GM21367 (cell line): Measurements from ENCODE around the gene AGAP1.
"Not testable (repeated sequence)": the region's sequence is repeated elsewhere in the genome, so short reads cannot be mapped to it uniquely, and the experiment has no call there.

Experiments
- ATAC-seq: cut with Tn5 transposase; IDR thresholded peaks from one replicate; pipeline ENCODE4 v1.9.1; 2021; ENCODE audit not compliant: unreplicated experiment

AGAP1 gene

DNA sequence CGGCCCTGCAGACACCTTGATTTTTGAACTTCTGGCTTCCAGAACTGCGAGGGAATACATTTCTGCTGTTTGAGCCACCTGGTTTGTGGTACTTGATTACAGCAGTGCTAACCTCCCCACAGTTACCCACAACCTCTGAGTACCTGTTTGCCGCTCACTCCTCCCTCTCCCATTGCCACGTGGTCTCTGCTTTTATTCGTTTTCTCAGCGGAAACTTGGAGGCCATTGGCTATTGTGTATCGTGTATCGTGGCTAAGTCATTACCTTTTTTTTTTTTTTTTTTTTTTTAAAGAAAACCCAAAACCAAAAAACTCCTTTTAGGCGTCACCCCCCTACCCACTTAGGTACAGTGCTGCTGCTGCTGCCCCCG lies 90.8 kb downstream of the AGAP1 start:
- ATAC-seq = no peak

DNA sequence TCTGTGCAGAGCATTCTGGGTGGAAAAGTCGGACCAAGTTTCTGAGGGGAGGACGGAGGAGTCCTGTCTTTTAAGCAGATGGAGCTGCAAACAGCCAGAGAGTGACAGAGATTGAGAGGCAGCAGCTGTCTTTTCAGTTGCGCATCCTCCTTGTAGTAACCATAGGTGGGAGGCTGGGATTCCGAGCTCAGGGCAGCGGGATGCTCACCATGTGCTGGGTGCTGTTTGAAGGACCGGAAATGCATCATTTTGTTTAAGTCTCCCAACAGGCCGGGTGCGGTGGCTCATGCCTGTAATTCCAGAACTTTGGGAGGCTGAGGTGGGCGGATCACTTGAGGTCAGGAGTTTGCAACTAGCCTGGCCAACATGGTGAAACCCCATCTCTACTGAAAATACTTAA lies 93.4 kb downstream of the AGAP1 start:
- no peak for ATAC-seq

DNA sequence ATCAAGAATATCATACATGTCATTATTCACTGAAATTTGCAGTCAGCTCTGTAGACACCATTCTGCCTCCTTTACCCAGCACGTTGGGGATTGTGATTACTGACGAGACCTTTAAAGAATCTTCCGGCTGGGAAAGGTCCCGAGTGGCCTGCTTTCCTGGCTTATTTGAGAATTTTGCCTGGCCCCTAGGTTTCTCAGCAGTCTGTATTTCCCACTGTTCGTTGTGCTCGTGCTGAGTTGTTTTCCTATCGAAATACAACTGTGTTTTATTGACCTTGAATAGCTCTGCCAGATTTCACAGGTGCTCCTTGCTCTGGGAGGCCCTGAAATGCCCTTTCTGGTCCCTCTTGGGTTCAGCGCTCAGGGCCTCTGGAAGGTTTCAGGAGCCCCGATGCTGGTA lies 94.9 kb downstream of the AGAP1 start:
- ATAC-seq = no peak

DNA sequence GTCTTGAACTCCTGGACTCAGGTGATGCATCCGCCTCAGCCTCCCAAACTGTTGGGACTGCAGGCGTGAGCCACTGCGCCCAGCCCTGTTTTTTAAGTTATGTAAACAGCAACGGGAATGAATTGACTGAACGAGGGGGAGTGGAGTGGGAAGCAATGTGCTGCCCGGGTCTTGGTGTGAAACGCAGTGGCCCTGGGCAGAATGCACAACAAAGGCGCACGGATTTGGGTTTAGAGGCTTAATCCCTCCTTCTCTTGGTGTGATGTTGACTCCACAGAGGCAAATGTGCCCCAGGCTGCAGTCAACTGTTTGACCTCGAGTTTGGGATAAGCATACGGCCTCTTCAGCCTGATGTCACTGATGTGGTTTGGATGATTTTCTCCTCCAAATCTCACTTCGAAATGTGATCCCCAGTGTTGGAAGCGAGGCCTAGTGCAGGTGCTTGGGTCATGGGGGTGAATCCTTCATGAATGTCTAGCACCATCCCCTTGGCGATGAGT lies 97.4 kb downstream of the AGAP1 start:
- no peak for ATAC-seq

DNA sequence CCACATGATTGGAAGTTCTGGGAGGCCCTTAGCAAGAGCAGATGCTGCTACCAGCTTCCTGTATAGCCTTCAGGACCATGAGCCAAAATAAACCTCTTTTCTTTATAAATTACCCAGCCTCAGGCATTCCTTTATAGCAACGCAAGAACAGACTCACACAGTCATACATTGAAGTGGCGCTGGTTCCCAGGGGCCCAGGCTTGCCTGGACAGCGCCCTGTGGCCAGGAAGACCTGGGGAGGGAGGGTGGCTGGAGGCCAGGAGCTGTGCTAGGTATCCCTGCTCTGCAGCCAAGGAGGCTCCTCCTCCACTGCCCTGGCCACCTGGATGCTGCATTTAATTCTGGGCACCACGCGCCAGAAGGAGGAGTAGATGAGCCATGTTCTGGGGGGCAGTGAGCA lies 98.1 kb downstream of the AGAP1 start:
- ATAC-seq = no peak

DNA sequence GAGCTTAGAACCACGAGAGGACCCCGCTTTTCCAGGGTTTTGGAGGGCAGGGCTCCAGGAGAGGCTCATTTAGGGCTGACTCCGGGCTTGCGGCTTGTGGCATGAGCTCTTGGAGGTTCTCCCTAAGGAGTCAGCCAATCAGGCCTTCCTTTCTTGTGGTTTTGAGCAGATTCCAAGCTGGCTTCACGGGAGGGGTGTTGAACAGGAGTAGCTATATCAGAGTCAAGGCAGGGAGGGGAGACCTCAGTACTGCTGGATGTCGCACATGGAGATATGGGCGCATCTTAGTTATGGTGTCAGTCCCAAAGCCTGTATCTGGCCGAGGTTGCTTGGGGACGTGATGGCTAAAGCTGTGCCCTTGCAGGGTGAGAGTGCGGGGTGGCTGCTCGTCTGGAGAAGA lies 98.6 kb downstream of the AGAP1 start:
- no peak for ATAC-seq

DNA sequence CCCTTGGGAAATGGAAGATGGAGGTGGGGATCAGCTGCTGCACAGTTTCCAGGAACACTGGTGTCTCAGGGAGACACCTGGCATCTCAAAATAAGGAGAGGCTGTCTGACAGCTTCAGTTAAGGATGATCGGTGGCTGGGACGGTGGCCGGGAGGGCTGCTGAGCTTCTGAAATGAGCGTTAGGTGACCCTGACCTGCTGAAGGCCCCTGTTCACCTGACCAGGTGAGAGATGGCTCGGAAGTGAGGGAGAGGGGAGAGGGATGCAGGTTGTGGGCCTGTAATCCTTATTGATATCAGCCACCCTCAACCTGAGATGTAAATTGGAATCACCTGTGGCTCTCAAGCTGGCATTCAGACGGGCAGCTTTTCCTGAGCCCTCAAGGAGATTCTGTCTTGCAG lies 99.0 kb downstream of the AGAP1 start:
- ATAC-seq = no peak

DNA sequence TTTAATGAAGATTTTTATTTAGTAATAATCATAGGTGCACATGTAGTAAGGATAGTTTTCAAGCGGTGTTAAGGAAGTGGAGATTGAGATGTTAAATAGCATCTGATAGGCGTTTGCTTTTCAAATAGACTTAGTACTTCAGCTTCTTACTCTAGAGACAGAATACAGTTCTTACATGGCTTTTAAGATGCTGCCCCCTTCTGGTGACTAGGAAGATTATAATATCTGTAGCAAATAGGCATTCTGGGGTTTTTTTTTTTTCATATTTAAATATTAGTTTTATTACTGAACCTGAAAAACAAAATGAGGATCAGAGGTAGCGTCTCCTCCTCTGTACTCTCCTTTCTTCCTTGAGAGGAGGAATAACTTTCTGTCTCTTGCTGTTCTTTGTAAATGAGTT lies 100.2 kb downstream of the AGAP1 start:
- no peak for ATAC-seq

DNA sequence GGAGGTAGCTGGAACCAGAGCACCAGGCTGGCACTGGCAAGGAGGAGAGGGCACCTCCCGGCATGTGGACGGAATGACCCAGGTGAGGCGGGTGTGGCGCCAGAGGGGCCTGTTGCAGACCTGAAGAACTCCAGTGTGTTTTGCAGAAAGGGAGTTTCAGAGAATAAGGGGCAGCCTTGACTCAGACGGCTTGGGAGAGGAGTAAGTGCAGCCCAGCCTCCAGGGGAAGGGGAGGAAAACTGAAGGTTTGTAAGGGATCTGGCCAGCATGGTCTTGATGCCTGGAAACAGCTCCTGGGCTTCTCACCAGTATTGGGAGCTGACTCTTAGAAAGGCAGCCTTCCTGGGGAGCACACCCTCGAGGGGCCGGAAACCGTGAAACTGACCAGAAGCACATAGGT lies 101.1 kb downstream of the AGAP1 start:
- ATAC-seq = no peak

DNA sequence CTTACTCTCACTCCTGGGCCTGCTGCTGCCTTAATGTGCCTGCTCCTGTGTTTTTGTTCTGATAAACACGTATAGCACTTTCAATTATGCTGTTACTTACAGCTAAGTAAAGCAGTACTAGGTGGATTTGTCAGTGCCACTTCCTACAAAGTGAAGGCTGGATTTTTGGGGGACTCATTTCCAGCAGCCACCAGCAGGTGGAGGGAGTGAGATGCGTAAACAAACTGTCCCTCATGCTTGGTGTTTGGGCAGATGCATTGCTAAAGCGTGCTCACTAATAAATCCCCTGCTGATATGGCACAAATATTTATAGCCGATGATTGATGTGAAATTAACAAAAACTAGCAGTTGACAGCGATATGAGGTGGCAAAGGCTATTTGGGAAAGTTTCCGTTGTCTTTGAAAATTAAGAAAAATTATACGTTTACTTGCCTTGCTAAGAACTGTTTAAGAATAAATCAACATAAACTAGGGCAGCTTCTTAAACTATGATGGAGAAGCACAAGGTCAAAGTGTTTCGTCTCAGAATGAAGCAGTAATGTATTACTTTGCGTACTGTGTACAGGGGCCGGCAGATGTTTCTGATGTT lies 101.7 kb downstream of the AGAP1 start:
- ATAC-seq = no peak

DNA sequence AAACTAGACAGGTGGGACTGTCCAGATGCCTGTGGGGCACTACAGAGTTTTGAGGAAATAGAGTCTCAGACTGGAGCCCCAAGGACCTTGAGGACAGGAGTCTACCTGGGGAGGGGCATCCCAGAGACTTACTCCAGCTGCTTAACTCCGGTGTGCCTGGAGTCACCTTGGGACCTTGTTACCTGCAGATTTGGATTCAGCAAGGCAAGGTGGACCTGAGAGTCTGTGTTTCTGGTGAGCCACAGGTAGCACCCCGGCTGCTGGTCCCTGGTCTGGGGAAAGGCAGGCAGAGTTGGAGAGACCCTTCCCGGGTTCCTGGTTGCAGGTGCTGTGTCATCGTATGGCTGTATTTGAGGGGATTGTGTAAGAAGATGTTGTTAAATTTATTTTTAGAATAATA lies 102.4 kb downstream of the AGAP1 start:
- no peak for ATAC-seq

DNA sequence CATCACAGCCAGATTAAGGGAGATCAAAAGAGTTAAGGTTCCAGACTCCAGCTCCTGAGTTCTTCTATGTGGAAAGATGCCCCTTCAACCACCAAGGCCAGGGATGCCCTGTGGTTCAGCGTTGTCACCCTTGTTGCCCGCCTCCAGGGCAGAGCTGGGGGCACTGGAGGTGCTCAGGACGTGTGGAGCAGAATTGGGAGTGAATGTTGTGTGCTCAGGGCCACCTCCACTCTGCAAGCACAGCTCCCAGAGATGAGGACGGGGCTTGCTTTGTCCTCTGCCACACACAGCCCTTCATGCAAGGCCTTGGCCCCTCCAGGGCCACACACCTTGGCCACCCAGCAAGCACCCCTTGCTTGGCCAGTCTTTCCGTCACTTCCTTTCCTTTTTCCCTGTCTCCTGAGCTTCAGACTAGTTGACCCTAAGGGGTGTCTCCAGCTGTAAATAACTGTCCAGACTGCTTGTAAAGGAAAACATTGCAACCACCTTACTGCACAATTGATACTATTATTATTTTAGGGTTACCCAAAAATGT lies 103.3 kb downstream of the AGAP1 start:
- no peak for ATAC-seq

DNA sequence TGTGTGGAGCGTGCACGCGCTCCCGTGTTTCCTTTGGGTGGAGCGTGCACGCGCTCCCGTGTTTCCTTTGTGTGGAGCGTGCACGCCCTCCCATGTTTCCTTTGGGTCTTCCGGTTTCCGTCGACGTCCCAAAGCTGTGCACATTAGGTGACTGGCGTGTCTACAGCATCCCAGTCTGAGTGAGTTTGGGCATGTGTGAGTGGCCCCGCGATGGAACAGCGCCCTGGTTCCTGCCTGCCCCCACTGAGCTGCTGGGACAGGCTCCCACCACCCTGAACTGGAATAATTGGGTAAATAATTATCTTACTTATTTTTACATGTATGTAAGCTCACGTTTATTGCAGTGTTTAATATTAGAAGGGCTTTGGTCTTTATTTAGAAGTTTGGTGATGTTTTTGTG lies 104.2 kb downstream of the AGAP1 start:
- no peak for ATAC-seq

DNA sequence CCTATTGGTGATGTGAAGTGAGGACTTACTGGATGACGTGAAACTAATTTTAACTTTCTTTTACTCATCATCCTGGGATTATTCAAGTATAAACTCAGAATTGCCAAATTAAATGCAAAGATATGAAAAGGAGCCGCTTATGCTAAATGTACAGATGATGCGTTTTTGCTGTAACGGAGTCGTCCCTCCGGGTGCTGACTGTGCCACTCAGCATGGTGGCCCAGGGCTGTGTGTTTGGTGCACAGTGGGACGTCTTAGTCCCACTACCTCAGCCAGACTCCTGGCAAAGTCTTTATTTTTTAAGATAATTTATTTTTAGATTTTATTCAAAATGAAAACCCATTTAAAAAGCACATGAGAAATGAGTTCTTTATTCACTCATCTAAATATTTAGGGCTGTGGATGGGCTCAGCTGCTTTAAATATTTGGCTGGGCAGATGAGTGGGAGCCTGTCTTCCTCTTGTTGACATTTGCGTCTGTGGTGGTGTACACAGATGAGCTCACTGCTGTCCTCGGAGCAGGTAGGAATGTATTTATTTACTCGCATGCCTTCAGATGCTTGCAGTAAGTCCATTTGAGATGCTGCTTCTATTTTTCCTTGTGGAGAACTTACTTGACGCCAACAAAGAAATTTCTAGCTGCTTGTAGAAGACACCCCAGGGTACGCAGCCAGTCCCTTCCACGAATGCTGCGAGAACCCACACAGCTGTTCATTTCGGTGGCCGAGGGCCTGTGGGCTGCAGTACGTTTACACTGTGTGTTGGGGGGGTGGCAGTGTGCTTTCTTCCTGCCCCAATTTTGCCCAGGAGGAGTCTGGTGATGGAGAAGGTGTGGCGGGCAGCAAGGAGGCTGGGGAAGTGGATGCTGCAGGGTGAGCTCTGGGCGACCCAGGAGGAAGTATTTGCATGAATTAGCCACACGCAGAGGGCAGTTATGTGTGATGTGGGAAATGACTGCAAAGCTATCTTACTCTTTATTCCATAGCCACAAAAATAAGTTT lies 105.0 kb downstream of the AGAP1 start:
- no peak for ATAC-seq

DNA sequence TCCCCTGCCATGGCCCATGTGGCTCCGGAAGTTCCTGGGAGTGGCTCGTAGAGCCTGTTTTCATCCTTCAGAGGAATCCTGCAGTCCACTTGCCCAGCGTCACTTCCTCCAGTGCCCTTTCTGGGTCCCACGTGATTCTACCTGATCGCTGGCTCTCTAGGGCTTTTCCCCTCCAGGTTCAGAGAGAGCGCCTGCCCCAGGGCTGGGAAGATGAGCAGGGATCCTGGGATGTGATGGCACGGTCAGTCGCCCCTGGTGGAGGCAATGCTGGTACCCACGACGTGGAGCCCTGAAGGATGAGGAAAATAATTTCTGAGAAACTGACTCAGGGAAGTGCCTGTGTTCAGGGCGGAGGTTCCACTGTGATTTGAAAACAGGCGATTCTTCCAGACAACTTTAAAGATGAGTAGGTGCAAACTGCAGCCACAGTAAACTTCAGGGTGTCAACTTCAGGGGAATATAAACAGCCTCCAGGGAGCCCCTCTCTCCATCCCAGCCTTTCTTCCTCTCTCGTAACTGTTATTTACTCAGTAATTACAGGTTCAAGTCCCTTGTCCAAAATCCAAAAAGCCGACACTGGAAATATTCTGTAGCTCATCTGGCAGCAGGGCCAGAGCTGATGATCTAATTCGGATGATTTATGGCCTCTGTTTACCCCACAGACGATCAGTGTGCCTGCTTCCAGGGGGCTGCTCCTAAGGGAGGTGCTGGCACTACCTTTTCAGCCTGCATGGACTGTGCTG lies 105.9 kb downstream of the AGAP1 start:
- ATAC-seq = no peak

DNA sequence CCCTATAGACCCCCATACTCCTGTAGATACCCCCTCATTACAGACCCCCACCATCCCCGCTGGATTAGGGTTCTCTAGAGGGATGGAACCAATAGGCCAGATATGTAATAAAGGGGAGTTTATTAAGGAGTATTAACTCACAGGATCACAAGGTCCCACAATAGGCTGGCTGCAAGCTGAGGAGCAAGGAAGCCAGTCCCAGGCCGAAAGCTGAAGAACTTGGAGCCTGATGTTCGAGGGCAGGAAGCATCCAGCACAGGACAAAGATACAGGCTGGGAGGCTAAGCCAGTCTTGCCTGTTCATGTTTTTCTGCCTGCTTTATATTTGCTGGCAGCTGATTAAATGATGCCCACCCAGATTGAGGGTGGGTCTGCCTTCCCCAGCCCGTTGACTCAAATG lies 106.6 kb downstream of the AGAP1 start:
- ATAC-seq = no peak

DNA sequence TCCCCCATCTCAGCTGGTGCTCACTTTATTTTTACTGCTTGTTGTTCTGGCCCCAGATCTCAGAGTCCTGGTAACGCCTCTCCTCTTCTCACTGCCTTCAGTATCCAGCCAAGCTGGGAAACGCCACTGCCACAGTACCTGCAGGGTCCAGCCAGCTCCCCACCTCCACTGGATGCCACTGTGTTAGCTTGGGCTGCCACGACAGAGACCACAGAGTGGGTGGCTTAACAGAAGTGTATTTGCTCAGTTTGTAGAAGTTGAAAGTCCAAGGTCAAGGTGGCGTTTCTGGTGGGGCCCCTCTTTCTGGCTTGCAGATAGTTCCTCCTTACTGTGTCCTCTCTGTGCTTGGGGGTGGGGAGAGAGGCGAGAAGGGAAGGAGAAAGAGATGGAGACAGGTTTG lies 107.1 kb downstream of the AGAP1 start:
- ATAC-seq = no peak

DNA sequence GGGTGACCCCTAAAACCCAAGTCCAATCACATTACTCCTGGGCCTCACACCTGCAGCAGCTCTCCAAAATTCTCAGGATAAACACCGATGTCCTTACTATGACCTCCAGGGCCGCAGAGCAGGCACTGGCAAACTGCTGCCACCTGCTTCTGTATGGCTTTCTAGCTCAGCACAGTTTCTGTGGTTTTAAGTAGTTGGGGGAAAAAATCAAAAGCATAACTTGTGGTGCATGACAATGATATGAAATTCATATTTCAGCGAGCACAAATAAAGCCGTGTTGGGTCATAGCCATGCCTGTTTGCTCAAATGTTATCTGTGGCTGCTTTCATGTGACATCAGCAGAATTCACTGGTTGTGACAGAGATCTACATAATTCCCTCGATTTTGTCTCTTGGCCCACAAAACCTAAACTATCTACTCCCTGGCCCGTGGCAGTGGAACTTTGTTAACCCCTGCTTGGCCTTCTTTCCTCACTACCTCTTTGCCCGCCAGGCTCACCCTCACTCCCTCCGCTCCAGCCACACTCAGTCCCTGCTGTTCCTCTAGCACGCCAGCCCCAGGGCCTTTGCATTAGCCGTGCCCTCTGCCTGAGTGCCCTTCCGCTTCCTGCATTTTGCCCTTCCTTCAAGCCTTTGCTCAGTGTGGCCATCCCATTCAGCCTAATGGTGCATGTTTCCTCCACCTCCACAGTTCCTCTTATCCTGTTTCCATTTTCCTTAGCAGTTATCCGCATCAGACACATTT lies 108.3 kb downstream of the AGAP1 start:
- ATAC-seq = no peak

DNA sequence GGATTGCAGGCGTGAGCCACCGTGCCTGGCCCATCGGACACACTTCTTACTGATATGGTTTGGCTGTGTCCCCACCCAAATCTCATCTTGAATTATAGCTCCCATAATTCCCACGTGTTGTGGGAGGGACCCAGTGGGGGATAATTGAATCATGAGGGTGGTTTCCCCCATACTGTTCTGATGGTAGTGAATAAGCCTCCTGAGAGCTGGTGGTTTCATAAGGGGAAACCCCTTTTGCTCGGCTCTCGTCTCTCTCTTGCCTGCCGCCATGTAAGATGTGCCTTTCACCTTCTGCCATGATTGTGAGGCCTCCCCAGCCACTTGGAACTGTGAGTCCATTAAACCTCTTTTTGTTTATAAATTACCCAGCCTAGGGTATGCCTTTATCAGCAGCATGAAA lies 109.1 kb downstream of the AGAP1 start:
- not testable (repeated sequence) for ATAC-seq

DNA sequence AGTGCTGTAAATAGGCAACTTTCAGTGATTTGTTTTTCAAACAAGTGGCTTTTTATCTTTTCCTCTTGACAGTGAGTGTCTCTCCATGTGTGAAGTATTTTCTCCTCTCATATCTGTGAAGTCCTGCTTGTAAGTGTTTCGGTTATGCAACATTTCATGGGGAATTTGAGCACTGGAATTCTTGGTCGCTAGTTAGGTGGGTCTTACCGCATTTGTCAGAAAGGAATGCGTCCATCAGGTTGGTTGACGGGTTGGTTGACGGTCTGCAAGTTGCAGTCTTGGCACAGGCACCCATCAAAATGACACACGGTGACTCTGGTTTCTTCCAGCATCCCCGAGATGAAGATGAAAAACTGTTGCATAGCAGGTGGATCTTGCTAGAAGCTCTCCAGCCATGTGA lies 109.8 kb downstream of the AGAP1 start:
- ATAC-seq = no peak
